Measurements from ENCODE around the gene CORIN. TPM values are rescaled to one million over a fixed set of nuclear protein-coding genes. Genes with fewer than 3 reads are reported as not detected.

The CORIN gene
- total and polyA plus RNA-seq, 2 of the 4 experiments (the other 2 are of a cell fraction): 20.3 to 24.7 TPM

GRCh38 chr4:47561331-47561730 lies 276.5 kb downstream of the CORIN start:
- H3K79me1 ChIP-seq (ENCODE audit: low read depth in 1 of 2, low read length in 2 of 2): peaks cover 0 to 8% of the 10 kb centered on the region in 2 experiments; a peak in 1 of 4 replicates
- no peaks in the 10 kb centered on the region for H3K27me3 ChIP-seq (ENCODE audit: control insufficient read depth, insufficient read depth, low read length)
- no peak for ATAC-seq (ENCODE audit: low read depth)
- no TSS peak for BruUV-seq (replicated peaks)
- H3K4me2 ChIP-seq (ENCODE audit: low read depth, low read length): no peak overlapping the region
- in situ Hi-C loops (cut with MboI; ENCODE audit: low sequenced_read_pairs): loop anchor here (25.0 kb wide), 1 partner anchor 624 kb away; no protein-coding TSS in a partner anchor
- no peak overlapping the region for H2BK20ac ChIP-seq (ENCODE audit: low read depth, low read length)
- no CpG with 5 or more reads among the region's 1 CpG for WGBS, 2 experiments (ENCODE audit: extremely low coverage in 2 of 2, insufficient read length in 1 of 2)
- no peaks in the 10 kb centered on the region for H4K20me1 ChIP-seq (ENCODE audit: insufficient read depth, low read length)
- no peak overlapping the region for H3K56ac ChIP-seq (ENCODE audit: extremely low read depth, insufficient read depth, low read length)
- H3K9ac ChIP-seq (ENCODE audit: low read depth, low read length): no peak overlapping the region
- no peaks in the 10 kb centered on the region; the same call in 1 of the 2 replicates for H3K9me1 ChIP-seq (ENCODE audit: insufficient read depth, low read length)
- ChIA-PET POLR2A (ENCODE audit: unreplicated experiment) (no interaction called here), CTCF (interaction anchor here (1.0 kb wide), 1 partner anchor 364 kb away, joined by 4 read pairs; no protein-coding TSS in a partner anchor)
- intact Hi-C loops (cut with micrococcal nuclease): loop anchor here (5.0 to 10.0 kb wide), 4 partner anchors 47 to 629 kb away; partner anchors contain the start of gene COMMD8
- no peak overlapping the region for H4K5ac ChIP-seq (ENCODE audit: low read depth, low read length)
- no peak overlapping the region for H2BK15ac ChIP-seq (ENCODE audit: low read depth, low read length)
- H2BK5ac ChIP-seq (ENCODE audit: low read depth, low read length, poor library complexity, severe bottlenecking): no peak overlapping the region
- no peak overlapping the region for H2AK9ac ChIP-seq (replicated peaks; ENCODE audit: low read depth, low read length, poor library complexity)
- no peak for DNase-seq
- H3K36me3 ChIP-seq (ENCODE audit: control insufficient read depth, insufficient read depth, low read length): peaks cover 15% of the 10 kb centered on the region
- no peak overlapping the region for H3K14ac ChIP-seq (replicated peaks; ENCODE audit: low read depth, low read length)
- dilution Hi-C loops (cut with HindIII; ENCODE audit: low sequenced_read_pairs, unreplicated experiment): no loop called here
- no peak overlapping the region for H3K27ac ChIP-seq (ENCODE audit: insufficient read depth, low read length)
- H3K4ac ChIP-seq (ENCODE audit: low read depth, low read length): no peak overlapping the region
- H4K91ac ChIP-seq (ENCODE audit: insufficient read depth, low read depth, low read length): no peak overlapping the region
- TF ChIP-seq FOS (IDR thresholded peaks at IDR 0.05; ENCODE audit: low read depth, low read length): no peak
- no peak for TF ChIP-seq NFE2L2 (IDR thresholded peaks at IDR 0.05; ENCODE audit: low read depth, low read length)
- no peak for TF ChIP-seq MXI1 (IDR thresholded peaks at IDR 0.05; ENCODE audit: borderline replicate concordance, low read depth, low read length)
- no peak for TF ChIP-seq POLR2A (IDR thresholded peaks at IDR 0.05; ENCODE audit: low read depth, low read length)
- no peak overlapping the region for H3K18ac ChIP-seq (ENCODE audit: low read depth, low read length)
- no peaks in the 10 kb centered on the region for H3K9me3 ChIP-seq (ENCODE audit: control insufficient read depth, insufficient read depth, low read length)
- no peak overlapping the region for H2AFZ ChIP-seq (replicated peaks; ENCODE audit: low read length, poor library complexity)
- H3K4me3 ChIP-seq (ENCODE audit: insufficient read depth, low read depth, low read length): no peak overlapping the region
- no peak overlapping the region for H4K8ac ChIP-seq (ENCODE audit: low read depth in 2 of 2, low read length in 2 of 2)
- no peak overlapping the region for H2BK120ac ChIP-seq (ENCODE audit: low read depth, low read length)
- H2AK5ac ChIP-seq (ENCODE audit: low read depth, low read length): no peak overlapping the region
- H3K4me1 ChIP-seq (ENCODE audit: control insufficient read depth, insufficient read depth, low read length): peaks cover 2% of the 10 kb centered on the region; the same call in 1 of the 2 replicates
- no peak overlapping the region for H3K23ac ChIP-seq (ENCODE audit: low read depth, low read length)
